Measurements from ENCODE around the gene GPX7.
"Not testable (repeated sequence)": the region's sequence is repeated elsewhere in the genome, so short reads cannot be mapped to it uniquely, and the experiment has no call there.

GPX7 gene

GRCh38 chr1:52601991-52602855, at the start of gene GPX7:
GPX7 (plus strand) TSS chr1:52602371; CDS start chr1:52602410, 39 bp downstream.
- DNase-seq: no peak

- peak; percentile 47 for DNase-seq
Measured at GRCh38 chr1:52552505-52553361, 49.4 kb upstream of the GPX7 start, which contains the start of gene TUT4. TUT4 (minus strand) TSS chr1:52553092; CDS start chr1:52526280, 26,812 bp downstream.

- DNase-seq: peak; percentile 47
Measured at GRCh38 chr1:52553362-52554266, 48.6 kb upstream of the GPX7 start.

GRCh38 chr1:52554267-52554640, 47.9 kb upstream of the GPX7 start:
- peak; percentile 49 for DNase-seq

DNA sequence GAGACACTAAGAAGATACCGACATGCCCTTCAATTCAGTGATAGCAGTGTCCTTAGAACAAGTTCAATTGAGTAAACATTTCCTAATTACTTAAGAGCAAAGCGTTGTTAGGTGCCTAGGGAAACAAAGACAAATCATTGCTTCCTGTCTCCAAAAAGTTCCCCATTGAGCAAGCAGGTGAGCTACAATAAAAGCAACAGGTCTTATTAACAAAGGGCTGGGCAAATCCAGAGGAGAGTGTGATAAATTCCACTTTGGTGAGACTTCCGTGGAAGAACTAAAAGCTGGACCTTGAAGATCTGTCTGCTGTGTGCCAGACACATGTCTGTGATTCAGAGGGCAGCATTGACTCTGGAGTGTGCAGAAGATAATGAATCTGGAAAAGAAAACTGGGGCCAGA, 47.4 kb upstream of the GPX7 start:
- DNase-seq: no peak

GRCh38 chr1:52556641-52557360, 45.4 kb upstream of the GPX7 start:
- peak; percentile 5 for DNase-seq

DNA sequence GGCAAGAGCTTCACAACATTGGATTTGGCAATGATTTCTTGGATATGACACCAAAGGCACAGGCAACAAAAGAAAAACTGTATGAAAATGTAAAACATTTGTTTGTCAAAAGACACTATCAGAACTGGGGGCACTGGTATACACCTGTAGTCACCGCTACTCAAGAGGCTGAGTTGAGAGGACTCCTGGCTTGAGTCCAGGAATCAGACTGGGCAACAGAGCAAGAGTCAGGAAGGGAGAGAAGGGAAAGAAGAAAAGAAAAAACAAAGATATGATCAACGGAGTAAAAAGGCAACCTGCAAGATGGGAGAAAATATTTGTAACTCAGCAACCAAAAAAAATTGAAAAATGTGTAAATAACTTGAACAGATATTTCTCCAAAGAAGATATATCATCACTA, 43.2 kb upstream of the GPX7 start:
- DNase-seq: no peak

DNA sequence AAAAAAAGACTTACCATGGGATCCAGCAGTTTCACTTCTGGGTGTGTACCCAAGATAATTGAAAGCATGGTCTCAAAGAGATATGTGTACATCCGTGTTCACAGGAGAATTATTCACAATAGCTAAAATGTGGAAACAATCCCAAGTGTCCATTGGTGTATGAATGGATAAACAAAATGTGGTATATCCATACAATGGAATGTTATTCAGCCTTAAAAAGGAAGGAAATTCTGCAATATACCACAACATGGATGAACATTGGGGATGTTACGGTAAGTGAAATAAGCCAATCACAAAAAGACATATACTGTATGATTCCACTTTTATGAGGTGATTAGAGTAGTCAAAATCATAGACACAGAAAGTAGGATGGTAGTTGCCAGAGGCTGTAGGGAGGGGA, 42.3 kb upstream of the GPX7 start:
- DNase-seq: no peak

GRCh38 chr1:52562766-52563165, 39.4 kb upstream of the GPX7 start:
- DNase-seq: no peak

- no peak for DNase-seq
Measured at GRCh38 chr1:52567943-52568342, 34.2 kb upstream of the GPX7 start.

- no peak for DNase-seq
Measured at GRCh38 chr1:52569449-52570210, 32.5 kb upstream of the GPX7 start.

DNA sequence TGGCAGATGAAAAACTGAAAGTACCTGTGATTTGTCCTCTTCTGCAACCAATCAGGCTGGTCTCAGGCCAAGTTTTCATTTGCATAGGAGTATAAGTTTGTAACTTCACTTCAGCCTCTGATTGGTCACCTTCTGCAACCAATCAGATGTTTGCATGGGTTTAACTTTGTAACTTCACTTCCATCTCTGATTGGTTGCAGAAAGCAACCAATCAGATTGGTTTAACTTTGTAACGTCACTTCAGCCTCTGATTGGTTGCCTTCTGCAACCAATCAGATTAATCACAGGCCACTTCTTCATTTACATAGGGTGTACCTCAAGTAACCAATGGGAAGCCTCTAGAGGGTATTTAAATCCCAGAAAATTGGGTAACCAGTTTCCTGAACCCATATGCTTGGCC, 30.4 kb upstream of the GPX7 start:
- DNase-seq: no peak

- no peak for DNase-seq
Measured at GRCh38 chr1:52572387-52572786, 29.8 kb upstream of the GPX7 start.

- DNase-seq: no peak
Measured at GRCh38 chr1:52574594-52574993, 27.6 kb upstream of the GPX7 start.

DNA sequence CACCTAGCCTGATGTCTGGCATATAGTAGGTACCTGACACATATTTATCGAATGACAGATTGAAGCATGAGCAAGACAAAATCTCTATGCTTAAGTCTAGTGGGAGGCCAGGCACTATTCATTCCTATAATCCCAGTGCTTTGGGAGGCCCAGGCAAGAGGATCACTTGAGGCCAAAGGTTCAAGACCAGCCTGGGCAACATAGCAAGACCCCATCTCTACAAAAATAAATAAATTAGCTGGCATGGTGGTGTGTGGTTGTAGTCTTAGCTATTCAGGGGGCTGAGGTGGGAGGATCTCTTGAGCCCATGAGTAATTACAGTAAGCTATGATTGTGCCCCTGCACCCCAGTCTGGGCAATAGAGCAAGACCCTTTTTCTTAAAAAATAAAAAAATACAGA, 26.1 kb upstream of the GPX7 start:
- DNase-seq: no peak

DNA sequence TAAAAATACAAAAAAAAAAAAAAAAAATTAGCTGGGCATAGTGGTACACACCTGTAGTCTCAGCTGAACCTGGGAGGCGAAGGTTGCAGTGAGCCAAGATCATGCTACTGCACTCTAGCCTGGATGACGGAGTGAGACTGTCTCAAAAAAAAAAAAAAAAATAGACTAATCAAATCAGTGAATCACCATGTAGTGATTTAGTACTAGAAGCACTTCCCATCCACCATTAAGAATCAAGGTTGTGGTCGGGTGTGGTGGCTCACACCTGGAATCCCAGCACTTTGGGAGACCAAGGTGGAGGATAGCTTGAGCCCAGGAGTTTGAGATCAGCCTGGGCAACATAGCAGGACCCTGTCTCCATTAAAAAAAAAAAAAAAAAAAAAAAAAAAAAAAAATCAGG, 24.1 kb upstream of the GPX7 start:
- not testable (repeated sequence) for DNase-seq

DNA sequence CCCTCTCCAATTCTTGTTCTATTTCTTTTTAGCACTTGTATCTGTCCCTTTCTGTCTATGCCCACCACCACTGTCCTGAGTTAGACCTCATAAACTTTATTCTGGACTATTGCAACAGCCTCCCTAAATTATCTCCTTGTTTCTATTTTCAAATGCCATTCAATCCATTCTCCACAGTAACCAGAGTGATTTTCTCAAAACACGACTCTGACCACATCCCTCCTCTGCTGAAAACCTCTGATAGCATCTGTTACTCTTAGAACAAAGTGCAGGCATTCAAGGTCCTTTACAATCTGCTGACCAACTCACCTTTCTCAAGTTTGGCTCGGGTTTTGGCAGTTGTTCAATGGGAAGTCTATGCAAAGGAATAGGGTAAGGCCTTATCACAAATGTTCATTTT, 22.8 kb upstream of the GPX7 start:
- no peak for DNase-seq

DNA sequence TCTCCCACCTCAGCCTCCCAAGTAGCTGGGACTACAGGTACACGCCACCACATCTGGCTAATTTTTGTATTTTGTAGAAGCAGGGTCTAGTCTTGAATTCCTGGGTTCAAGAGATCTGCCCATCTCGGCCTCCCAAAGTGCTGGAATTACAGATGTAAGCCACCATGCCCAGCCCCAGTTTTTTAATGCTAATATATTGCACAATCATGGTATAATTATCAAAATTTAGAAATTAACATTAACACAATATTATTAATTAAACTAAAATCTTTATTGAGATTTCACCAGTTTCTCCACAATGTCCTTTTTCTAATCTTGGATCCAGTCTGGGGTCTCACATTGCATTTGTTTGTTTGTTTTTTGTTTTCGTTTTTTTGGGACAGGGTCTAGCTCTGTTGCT, 21.9 kb upstream of the GPX7 start:
- DNase-seq: no peak

DNA sequence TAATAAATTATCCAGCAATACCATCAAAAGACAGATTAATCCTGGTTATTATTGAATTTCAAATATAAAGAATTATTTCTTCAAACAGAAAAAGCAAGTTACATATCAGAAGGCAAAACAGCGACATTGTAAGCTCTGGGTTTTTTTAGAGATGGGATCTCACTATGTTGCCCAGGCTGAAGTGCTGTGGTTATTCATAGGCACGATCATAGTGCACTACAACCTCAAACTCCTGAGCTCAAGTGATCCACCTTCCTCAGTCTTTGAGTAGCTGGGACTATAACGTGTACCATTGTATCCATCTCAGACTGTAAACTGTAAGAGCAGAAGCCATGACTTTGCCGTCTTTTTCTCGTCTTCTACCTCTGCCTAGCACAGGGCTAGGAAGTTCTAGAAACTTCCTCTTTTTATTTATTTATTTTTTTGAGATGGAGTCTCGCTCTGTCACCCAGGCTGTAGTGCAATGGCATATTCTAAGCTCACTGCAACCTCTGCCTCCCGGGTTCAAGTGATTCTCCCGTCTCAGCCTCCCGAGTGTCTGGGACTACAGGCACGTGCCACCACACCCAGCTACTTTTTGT, 20.0 kb upstream of the GPX7 start:
- no peak for DNase-seq

DNA sequence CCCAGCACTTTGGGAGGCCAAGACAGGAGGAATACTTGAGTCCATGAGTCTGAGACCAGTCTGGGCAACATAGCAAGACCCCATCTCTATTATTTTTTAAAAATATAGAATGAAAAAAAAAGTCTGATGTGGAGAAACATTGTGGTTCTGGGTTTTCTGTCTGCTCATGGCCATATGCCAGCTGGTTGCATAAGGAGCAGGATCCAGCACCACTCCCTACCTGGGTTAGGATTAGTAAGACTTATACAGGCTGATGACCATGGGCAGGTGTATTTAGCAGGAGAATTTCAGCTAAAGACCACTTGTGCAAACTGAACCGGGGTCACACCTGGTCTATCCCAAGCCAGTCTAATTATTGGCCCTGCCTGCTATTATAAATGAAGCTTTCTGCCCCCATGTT, 16.7 kb upstream of the GPX7 start:
- no peak for DNase-seq

DNA sequence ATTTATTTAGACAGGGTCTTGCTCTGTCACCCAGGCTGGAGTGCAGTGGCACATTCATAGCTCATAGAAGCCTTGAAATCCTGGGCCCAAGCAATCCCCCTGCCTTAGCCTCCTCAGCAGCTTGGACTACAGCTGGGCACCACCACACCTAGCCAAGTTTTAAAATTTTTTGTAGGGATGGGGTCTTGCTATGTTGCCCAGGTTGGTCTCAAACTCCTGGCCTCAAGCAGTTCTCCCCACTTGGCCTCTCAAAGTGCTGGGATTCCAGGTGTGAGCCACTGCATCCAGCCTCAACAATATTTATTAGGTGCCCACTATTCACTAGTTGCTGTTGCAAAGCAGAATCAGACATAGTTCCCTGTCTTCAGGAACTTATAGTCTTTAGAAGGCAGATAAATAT, 14.1 kb upstream of the GPX7 start:
- no peak for DNase-seq

Measured in SHP77 treated with DMSO at 0.1 percent for 48 hours (cell line).